Endothelial cell of hepatic sinusoid (primary cell): ENCODE results near the gene ZNG1B.
"Not testable (repeated sequence)": the region's sequence is repeated elsewhere in the genome, so short reads cannot be mapped to it uniquely, and the experiment has no call there.

Experiments used
- in situ Hi-C: cut with HindIII; loops from 2 replicates; pipeline ENCODE4 v1.10.0; 2017; ENCODE audit warnings: low sequenced_read_pairs

ZNG1B gene

DNA sequence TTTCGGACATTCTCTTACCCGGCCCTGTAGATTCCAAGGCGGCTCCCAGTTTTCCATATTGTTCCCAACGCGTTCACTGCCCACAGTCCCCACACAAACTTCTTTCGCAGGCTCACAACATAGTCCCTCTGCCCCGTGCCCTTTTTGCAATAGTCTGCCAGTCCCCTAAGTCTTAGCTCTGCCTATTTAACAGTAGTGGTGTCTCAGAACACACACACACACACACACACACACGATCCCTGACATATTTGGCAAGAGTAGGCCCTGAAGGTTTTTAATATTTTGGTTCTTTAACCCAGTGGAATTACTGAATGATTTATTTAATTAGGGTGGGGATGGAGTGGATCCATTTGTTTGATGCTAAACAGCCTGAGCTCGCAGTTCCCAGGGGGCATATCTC is 105.0 kb downstream of the ZNG1B start:
- in situ Hi-C loops = not testable (repeated sequence)
